Trophoblast cell (in vitro differentiated cells and primary cell): ENCODE measurements around the gene PACC1. TPM values are rescaled to one million over a fixed set of nuclear protein-coding genes. Genes with fewer than 3 reads are reported as not detected.

Experiments used
- DNase-seq, 2 donors: peaks; one replicate each; pipeline ENCODE4 v3.0.0-alpha.2; 2016
- H2AFZ ChIP-seq: 2 replicates; pipeline ENCODE4 v1.6.1; 2013; ENCODE audit warnings: low read length, moderate library complexity, mild to moderate bottlenecking; ENCODE audit not compliant: insufficient read depth, poor library complexity
- H2AK5ac ChIP-seq: 2 replicates; pipeline ENCODE4 v1.6.1; 2013; ENCODE audit warnings: mild to moderate bottlenecking, low read length
- H2BK120ac ChIP-seq: 2 replicates; pipeline ENCODE4 v1.6.1; 2013; ENCODE audit warnings: low read length, mild to moderate bottlenecking, moderate library complexity; ENCODE audit not compliant: insufficient read depth, poor library complexity
- H2BK12ac ChIP-seq: 2 replicates; pipeline ENCODE4 v1.6.1; 2013; ENCODE audit warnings: mild to moderate bottlenecking, low read length, moderate library complexity
- H2BK5ac ChIP-seq: 2 replicates; pipeline ENCODE4 v1.6.1; 2013; ENCODE audit warnings: low read length, low read depth, moderate library complexity, mild to moderate bottlenecking; ENCODE audit not compliant: poor library complexity
- H3K14ac ChIP-seq: 2 replicates; pipeline ENCODE4 v1.6.1; 2013; ENCODE audit warnings: mild to moderate bottlenecking, low read length
- H3K18ac ChIP-seq: 2 replicates; pipeline ENCODE4 v1.6.1; 2013; ENCODE audit warnings: mild to moderate bottlenecking, low read length
- H3K23ac ChIP-seq: 2 replicates; pipeline ENCODE4 v1.6.1; 2013; ENCODE audit warnings: low read length
- H3K27ac ChIP-seq: 2 replicates; pipeline ENCODE4 v1.5.1; 2013; ENCODE audit warnings: low read depth, mild to moderate bottlenecking, inconsistent platforms, low read length, moderate library complexity
- H3K27me3 ChIP-seq: 2 replicates; pipeline ENCODE4 v1.6.1; 2013; ENCODE audit warnings: inconsistent platforms, mild to moderate bottlenecking, low read length, moderate library complexity; ENCODE audit not compliant: insufficient read depth
- H3K36me3 ChIP-seq, 2 experiments: 1 replicate in 1 of 2; 2 replicates in 1 of 2; pipeline ENCODE4 v1.6.1; 2013; ENCODE audit warnings: low read length in 2 of 2, mild to moderate bottlenecking in 2 of 2, moderate library complexity in 1 of 2; ENCODE audit not compliant: insufficient read depth in 2 of 2, control insufficient read depth in 1 of 2
- H3K4ac ChIP-seq: 2 replicates; pipeline ENCODE4 v1.6.1; 2013; ENCODE audit warnings: low read depth, mild to moderate bottlenecking, low read length, moderate library complexity
- H3K4me1 ChIP-seq, 2 experiments: 1 replicate in 1 of 2; 2 replicates in 1 of 2; pipeline ENCODE4 v1.6.1; 2013; ENCODE audit warnings: low read length in 2 of 2, mild to moderate bottlenecking in 2 of 2, moderate library complexity in 1 of 2; ENCODE audit not compliant: insufficient read depth in 2 of 2, control insufficient read depth in 1 of 2
- H3K4me2 ChIP-seq: 2 replicates; pipeline ENCODE4 v1.6.1; 2013; ENCODE audit warnings: inconsistent platforms, mild to moderate bottlenecking, low read length, moderate library complexity
- H3K4me3 ChIP-seq: 2 replicates; pipeline ENCODE4 v1.5.1; 2013; ENCODE audit warnings: mild to moderate bottlenecking, low read depth, low read length, inconsistent platforms
- H3K79me1 ChIP-seq: one replicate; pipeline ENCODE4 v1.6.1; 2013; ENCODE audit warnings: low read length
- H3K79me2 ChIP-seq: 2 replicates; pipeline ENCODE4 v1.6.1; 2013; ENCODE audit warnings: low read length, mild to moderate bottlenecking; ENCODE audit not compliant: control insufficient read depth, insufficient read depth, poor library complexity
- H3K9ac ChIP-seq: 2 replicates; pipeline ENCODE4 v1.6.1; 2013; ENCODE audit warnings: mild to moderate bottlenecking, low read length
- H3K9me3 ChIP-seq: 2 replicates; pipeline ENCODE4 v1.6.1; 2013; ENCODE audit warnings: low read depth, mild to moderate bottlenecking, control low read depth, inconsistent platforms, low read length; ENCODE audit not compliant: insufficient read depth
- H4K12ac ChIP-seq: 2 replicates; pipeline ENCODE4 v1.6.1; 2013; ENCODE audit warnings: low read depth, mild to moderate bottlenecking, low read length, moderate library complexity
- H4K8ac ChIP-seq: 2 replicates; pipeline ENCODE4 v1.6.1; 2013; ENCODE audit warnings: low read depth, mild to moderate bottlenecking, low read length, moderate library complexity
- H4K91ac ChIP-seq: one replicate; pipeline ENCODE4 v1.6.1; 2013; ENCODE audit warnings: low read depth, mild to moderate bottlenecking, low read length, moderate library complexity
- WGBS: extraction: QIAGEN DNeasy Blood & Tissue Kit; methylation state at CpG from one replicate; pipeline ENCODE4 v1.1.7; 2013; ENCODE audit warnings: missing lambda C conversion rate; ENCODE audit not compliant: insufficient read length, insufficient coverage; ENCODE audit errors: extremely low coverage; 5-methylcytosine and 5-hydroxymethylcytosine counted together
- polyA plus RNA-seq: library from polyadenylated mRNA; stranded (reverse); fragments of 200-250 nt; gene quantifications from 2 replicates; pipeline ENCODE4 v1.2.3, GENCODE V29; 2013

PACC1 gene
- polyA plus RNA-seq, result 5.9 and 6.2 TPM in 2 replicates

DNA sequence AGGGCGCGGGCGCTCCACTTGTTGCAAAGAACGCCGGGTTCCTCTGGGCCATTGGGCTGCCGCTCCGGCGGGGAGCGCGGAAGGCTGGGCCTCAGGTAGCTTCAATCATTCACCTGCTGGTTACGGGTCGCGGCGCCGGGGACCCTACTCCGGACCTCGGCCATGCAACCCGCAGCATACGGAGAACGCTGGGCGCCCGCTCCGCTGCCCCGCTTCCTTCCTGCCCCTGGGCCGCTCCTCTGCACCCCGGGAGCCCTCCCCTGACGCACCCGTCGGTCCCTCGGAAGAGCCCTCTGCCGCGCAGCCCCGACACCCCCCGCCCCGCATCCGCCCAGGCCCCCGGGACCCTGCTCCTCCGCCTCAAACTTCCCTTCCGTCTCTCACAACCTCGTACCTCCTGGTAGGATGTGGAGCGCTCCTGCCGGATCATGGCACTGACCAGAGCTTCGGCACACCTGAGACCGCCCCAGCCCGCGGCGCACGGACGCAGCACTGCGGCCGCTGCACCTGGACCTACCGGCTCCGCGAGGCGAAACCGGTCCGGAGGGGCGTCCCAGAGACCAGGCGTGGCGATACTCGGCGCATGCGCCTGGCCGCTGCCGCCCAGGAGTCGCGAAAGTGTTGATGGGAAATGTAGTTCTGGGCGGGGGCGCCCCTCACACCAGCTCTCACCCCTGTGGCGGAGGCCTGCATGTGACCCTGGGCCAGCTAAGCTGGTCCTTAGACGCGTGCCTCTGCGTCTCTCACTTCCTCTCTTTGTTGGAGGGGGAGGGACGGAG lies at the start of gene PACC1:
Gene PACC1 (minus strand): TSS at position 559 of the 779 bp plus-strand sequence. CDS start 129 bp downstream, at position 430.
- no peak within 1 kb of the TSS for H2BK120ac ChIP-seq
- peak within 1 kb of the TSS; percentile 95 for H3K4me2 ChIP-seq
- no peak within 1 kb of the TSS for H3K27ac ChIP-seq
- peaks cover 2% of the 10 kb centered on the region for H3K79me1 ChIP-seq
- H2AFZ ChIP-seq, result peak within 1 kb of the TSS; percentile 38
- peak; percentile 94 to 97 for DNase-seq
- no peak within 1 kb of the TSS for H2BK12ac ChIP-seq
- no CpG with 5 or more reads among the region's 74 CpGs for WGBS
- H3K23ac ChIP-seq, result no peak within 1 kb of the TSS
- H3K9me3 ChIP-seq, result peaks cover 1% of the 10 kb centered on the region
- H4K12ac ChIP-seq, result no peak within 1 kb of the TSS
- no peak within 1 kb of the TSS for H3K14ac ChIP-seq
- no peak within 1 kb of the TSS for H2AK5ac ChIP-seq
- H3K18ac ChIP-seq, result peak within 1 kb of the TSS; percentile 35
- peaks cover 4 to 8% of the 10 kb centered on the region in 2 experiments for H3K4me1 ChIP-seq
- no peak within 1 kb of the TSS for H4K91ac ChIP-seq
- no peak within 1 kb of the TSS for H3K4ac ChIP-seq
- peak within 1 kb of the TSS; percentile 99 for H3K4me3 ChIP-seq
- H3K79me2 ChIP-seq, result no peaks in the 10 kb centered on the region
- H3K9ac ChIP-seq, result peak within 1 kb of the TSS; percentile 78
- H4K8ac ChIP-seq, result peak within 1 kb of the TSS; percentile 64
- peaks cover 7 to 16% of the 10 kb centered on the region in 2 experiments for H3K36me3 ChIP-seq
- no peaks in the 10 kb centered on the region for H3K27me3 ChIP-seq
- H2BK5ac ChIP-seq, result no peak within 1 kb of the TSS

DNA sequence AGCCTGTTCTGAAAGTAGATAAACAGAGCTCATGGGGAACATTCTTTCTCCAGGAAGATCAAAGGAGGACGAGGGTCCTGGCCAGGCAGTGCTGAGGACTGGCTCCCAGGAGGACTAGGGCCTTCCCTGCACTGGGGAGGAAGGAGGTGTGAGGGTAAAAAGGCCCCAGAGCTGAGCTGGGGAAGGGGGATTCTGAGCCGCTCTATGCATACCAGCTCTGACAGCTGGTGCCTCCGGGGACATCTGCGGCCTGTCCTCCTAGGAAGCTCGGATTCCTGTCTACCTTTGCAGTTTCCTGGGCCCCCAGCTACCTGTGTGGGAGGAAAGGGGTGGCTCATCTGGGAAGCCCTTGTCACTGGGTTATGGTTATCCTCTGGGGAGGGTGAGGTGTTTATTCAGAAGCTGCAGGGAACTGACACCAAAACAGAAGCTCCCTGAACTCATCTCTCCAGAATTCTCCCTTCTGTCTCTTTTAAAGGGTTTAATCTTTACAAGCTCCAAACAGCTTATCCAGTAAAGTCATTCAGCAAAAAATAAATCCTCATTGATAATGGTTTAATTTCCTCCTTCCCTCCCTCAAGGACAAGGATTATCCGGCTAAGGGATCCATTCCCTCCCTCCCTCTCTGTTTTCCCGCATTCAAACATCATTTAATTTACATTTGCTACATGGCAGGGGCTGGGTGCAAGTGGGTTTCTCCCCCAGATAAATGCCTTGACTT lies 49.0 kb upstream of the PACC1 start:
- Histone ChIP-seq H3K36me3 (no peaks in the 10 kb centered on the region), H3K4ac (no peak overlapping the region), H3K18ac (peak overlapping the region; percentile 32), H3K14ac (peak overlapping the region; percentile 23), H3K79me2 (peaks cover 5% of the 10 kb centered on the region), H4K91ac (peak overlapping the region; percentile 36), H3K4me3 (no peak overlapping the region), H2AFZ (no peak overlapping the region), H3K27me3 (no peaks in the 10 kb centered on the region), H4K8ac (peak overlapping the region; percentile 61), H3K79me1 (peaks cover 36% of the 10 kb centered on the region), H3K9ac (no peak overlapping the region), H3K9me3 (peaks cover 2% of the 10 kb centered on the region), H2BK5ac (peak overlapping the region; percentile 8), H2BK12ac (peak overlapping the region; percentile 21), H3K4me2 (no peak overlapping the region), H3K23ac (no peak overlapping the region), H2AK5ac (no peak overlapping the region), H2BK120ac (peak overlapping the region; percentile 47), H3K27ac (peak overlapping the region; percentile 65), H4K12ac (no peak overlapping the region), H3K4me1 (peaks cover 47 to 49% of the 10 kb centered on the region in 2 experiments)
- DNase-seq, result no peak
- no CpG with 5 or more reads among the region's 7 CpGs for WGBS

DNA sequence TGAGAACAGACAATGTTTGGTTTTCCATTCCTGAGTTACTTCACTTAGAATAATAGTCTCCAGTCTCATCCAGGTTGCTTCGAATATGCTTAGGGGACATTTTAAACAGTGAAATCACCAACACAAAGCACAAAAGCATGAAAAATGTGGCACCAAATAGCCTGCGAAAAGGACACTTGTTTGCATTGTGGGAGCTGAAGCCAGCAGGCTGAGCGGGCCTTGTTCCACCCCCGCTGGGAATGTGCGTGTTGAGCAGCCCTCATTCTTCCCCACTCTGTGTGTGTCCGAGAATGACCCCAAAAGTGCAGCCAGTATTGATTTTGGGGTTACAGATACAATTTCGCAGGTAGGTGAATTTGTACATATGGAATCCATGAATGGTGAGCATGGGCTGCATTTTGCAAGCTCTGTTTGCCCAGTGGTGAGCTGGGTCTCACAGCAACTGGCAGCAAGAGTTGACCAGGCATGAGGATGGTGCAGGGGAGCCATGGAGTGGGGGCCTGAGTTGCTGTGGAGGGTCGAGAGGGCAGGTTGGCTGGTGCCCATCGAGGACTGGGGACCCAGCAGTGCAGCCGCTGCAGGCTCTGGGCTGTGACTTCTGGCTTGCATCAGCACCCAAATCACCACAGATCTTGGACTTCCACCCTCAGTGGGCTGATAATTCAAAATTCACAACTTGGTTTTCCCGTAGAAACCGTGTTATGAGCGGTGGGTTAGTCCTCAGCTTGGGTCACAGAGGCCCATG lies 47.4 kb upstream of the PACC1 start:
- Histone ChIP-seq H3K79me2 (peaks cover 2% of the 10 kb centered on the region), H3K4me2 (no peak overlapping the region), H3K9ac (no peak overlapping the region), H3K27me3 (no peaks in the 10 kb centered on the region), H3K18ac (no peak overlapping the region), H3K36me3 (no peaks in the 10 kb centered on the region), H2BK120ac (no peak overlapping the region), H2AK5ac (no peak overlapping the region), H3K14ac (no peak overlapping the region), H3K79me1 (peaks cover 26% of the 10 kb centered on the region), H3K4ac (no peak overlapping the region), H3K27ac (no peak overlapping the region), H4K8ac (no peak overlapping the region), H4K91ac (no peak overlapping the region), H3K23ac (no peak overlapping the region), H3K4me3 (no peak overlapping the region), H2BK12ac (no peak overlapping the region), H4K12ac (no peak overlapping the region), H3K4me1 (peaks cover 37 to 38% of the 10 kb centered on the region in 2 experiments), H2AFZ (no peak overlapping the region), H2BK5ac (no peak overlapping the region), H3K9me3 (peaks cover 3% of the 10 kb centered on the region)
- DNase-seq, result no peak
- no CpG with 5 or more reads among the region's 13 CpGs for WGBS

DNA sequence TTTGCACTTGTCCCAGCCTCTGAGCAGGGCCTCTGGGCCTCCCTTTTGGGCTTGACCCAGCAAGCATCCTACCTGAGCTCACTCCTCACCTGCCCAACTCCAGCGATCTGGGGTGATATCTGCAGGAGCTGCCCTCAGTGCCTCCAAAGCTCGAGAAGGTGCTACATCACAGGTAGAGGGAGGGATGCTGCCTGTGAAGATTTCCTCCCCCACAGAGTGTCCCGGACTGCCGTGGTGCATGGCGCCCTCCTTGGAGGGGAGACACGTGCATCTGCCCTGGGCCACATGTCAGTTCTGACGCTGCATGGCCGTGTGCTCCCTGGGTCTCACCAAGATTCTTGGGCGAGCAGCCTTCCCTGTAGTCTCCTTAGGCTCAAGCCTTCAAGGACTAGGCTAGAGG lies 45.7 kb upstream of the PACC1 start:
- WGBS, result no CpG with 5 or more reads among the region's 9 CpGs
- H2AFZ ChIP-seq, result no peak overlapping the region
- H2BK5ac ChIP-seq, result no peak overlapping the region

More for the DNA sequence above, 45.7 kb upstream of the PACC1 start:
- no peaks in the 10 kb centered on the region for H3K79me2 ChIP-seq
- peaks cover 16% of the 10 kb centered on the region for H3K79me1 ChIP-seq
- DNase-seq, result no peak
- peaks cover 3% of the 10 kb centered on the region for H3K9me3 ChIP-seq
- no peak overlapping the region for H3K4ac ChIP-seq
- H3K14ac ChIP-seq, result no peak overlapping the region
- no peaks in the 10 kb centered on the region for H3K27me3 ChIP-seq
- H3K27ac ChIP-seq, result no peak overlapping the region
- H2AK5ac ChIP-seq, result no peak overlapping the region
- no peak overlapping the region for H3K4me3 ChIP-seq
- H3K18ac ChIP-seq, result no peak overlapping the region
- H3K36me3 ChIP-seq, result no peaks in the 10 kb centered on the region
- no peak overlapping the region for H2BK120ac ChIP-seq
- H3K4me1 ChIP-seq, result peaks cover 25% of the 10 kb centered on the region in 2 experiments
- no peak overlapping the region for H2BK12ac ChIP-seq
- no peak overlapping the region for H3K4me2 ChIP-seq
- no peak overlapping the region for H4K91ac ChIP-seq
- H3K23ac ChIP-seq, result no peak overlapping the region
- H3K9ac ChIP-seq, result no peak overlapping the region
- H4K8ac ChIP-seq, result no peak overlapping the region
- no peak overlapping the region for H4K12ac ChIP-seq
